Measurements from ENCODE around the gene UBAC1. TPM values are rescaled to one million over a fixed set of nuclear protein-coding genes. Genes with fewer than 3 reads are reported as not detected.
"Not testable (repeated sequence)": the region's sequence is repeated elsewhere in the genome, so short reads cannot be mapped to it uniquely, and the experiment has no call there.

UBAC1 gene
- total RNA-seq, 2 experiments from 2014 or later = 16.4 to 19.6 TPM

GRCh38 chr9:135969064-135969683, 8.0 kb upstream of the UBAC1 start:
- CTCF ChIA-PET = no interaction called here
- H3K4me3 ChIP-seq (ENCODE audit: low read length) = no peak overlapping the region

GRCh38 chr9:135968601-135969000, 7.4 kb upstream of the UBAC1 start:
- H3K9me3 ChIP-seq (ENCODE audit: control insufficient read depth in 1 of 2, insufficient read depth in 1 of 2, low read length in 2 of 2) = no peaks in the 10 kb centered on the region
- Mint-ChIP-seq H3K27me3 (peaks cover 4% of the 10 kb centered on the region), H3K9me3 (no peaks in the 10 kb centered on the region), H3K36me3 (ENCODE audit: low read depth) (no peaks in the 10 kb centered on the region), H3K4me3 (no peak overlapping the region), H3K27ac (no peak overlapping the region), H3K4me1 (ENCODE audit: low read depth) (peaks cover 8% of the 10 kb centered on the region)
- no peak for TF ChIP-seq CTCF (IDR thresholded peaks at IDR 0.05)
- ChIA-PET CTCF (interaction anchor here (1.1 to 1.8 kb wide), 3 partner anchors 10 to 121 kb away, joined by 3 to 6 read pairs (median 5); no protein-coding TSS in a partner anchor), POLR2A (interaction anchor here (0.5 kb wide), 1 partner anchor 21 kb away, joined by 3 read pairs; no protein-coding TSS in a partner anchor)
- no peak overlapping the region for H3K27ac ChIP-seq (ENCODE audit: low read depth in 1 of 2, low read length in 2 of 2)
- peaks cover 24% of the 10 kb centered on the region for H3K4me1 ChIP-seq (ENCODE audit: insufficient read depth, low read length)
- H3K36me3 ChIP-seq (ENCODE audit: insufficient read depth, low read length) = no peaks in the 10 kb centered on the region
- H3K4me3 ChIP-seq (ENCODE audit: low read length) = no peak overlapping the region
- H3K27me3 ChIP-seq (ENCODE audit: control insufficient read depth in 1 of 2, insufficient read depth in 2 of 2, low read length in 2 of 2) = peaks cover 0 to 2% of the 10 kb centered on the region in 2 experiments
- DNase-seq (no peak), ATAC-seq (ENCODE audit: poor library complexity) (no peak)
- intact Hi-C loops (cut with DNase I, micrococcal nuclease) = loop anchor here (5.0 to 10.0 kb wide), 5 partner anchors 276 to 1646 kb away; partner anchors contain the start of genes EHMT1 (in 1 of the 2), NELFB (in 1 of the 2), QSOX2 (in 1 of the 2) and SNAPC4 (in 1 of the 2)

More at GRCh38 chr9:135969064-135969683, 8.0 kb upstream of the UBAC1 start:
- POLR2A ChIA-PET = interaction anchor here (1.1 kb wide), 1 partner anchor 140 kb away, joined by 3 read pairs; no protein-coding TSS in a partner anchor
- Mint-ChIP-seq H3K27ac (no peak overlapping the region), H3K27me3 (peaks cover 4% of the 10 kb centered on the region), H3K9me3 (no peaks in the 10 kb centered on the region), H3K36me3 (ENCODE audit: low read depth) (no peaks in the 10 kb centered on the region), H3K4me3 (no peak overlapping the region), H3K4me1 (ENCODE audit: low read depth) (peaks cover 8% of the 10 kb centered on the region)
- no peak for TF ChIP-seq CTCF (IDR thresholded peaks at IDR 0.05)
- intact Hi-C loops (cut with DNase I, micrococcal nuclease) = loop anchor here (5.0 to 10.0 kb wide), 5 partner anchors 276 to 1646 kb away; partner anchors contain the start of genes EHMT1 (in 1 of the 2), NELFB (in 1 of the 2), QSOX2 (in 1 of the 2) and SNAPC4 (in 1 of the 2)
- no peak overlapping the region for H3K27ac ChIP-seq (ENCODE audit: low read depth in 1 of 2, low read length in 2 of 2)
- ATAC-seq (ENCODE audit: poor library complexity) (no peak), DNase-seq (peak in 2 of 14 experiments; percentile 44 to 50)
- H3K36me3 ChIP-seq (ENCODE audit: insufficient read depth, low read length) = no peaks in the 10 kb centered on the region
- H3K9me3 ChIP-seq (ENCODE audit: control insufficient read depth in 1 of 2, insufficient read depth in 1 of 2, low read length in 2 of 2) = no peaks in the 10 kb centered on the region
- H3K27me3 ChIP-seq (ENCODE audit: control insufficient read depth in 1 of 2, insufficient read depth in 2 of 2, low read length in 2 of 2) = peaks cover 0 to 2% of the 10 kb centered on the region in 2 experiments
- peaks cover 25% of the 10 kb centered on the region for H3K4me1 ChIP-seq (ENCODE audit: insufficient read depth, low read length)

GRCh38 chr9:135968083-135968476, 6.9 kb upstream of the UBAC1 start:
- Mint-ChIP-seq H3K27ac (peak overlapping the region; percentile 11), H3K9me3 (no peaks in the 10 kb centered on the region), H3K4me3 (peak overlapping the region; percentile 43), H3K36me3 (ENCODE audit: low read depth) (no peaks in the 10 kb centered on the region), H3K4me1 (ENCODE audit: low read depth) (peaks cover 8% of the 10 kb centered on the region), H3K27me3 (peaks cover 4% of the 10 kb centered on the region)
- ATAC-seq (ENCODE audit: poor library complexity) (no peak), DNase-seq (no peak)
- Histone ChIP-seq H3K4me3 (ENCODE audit: low read length) (no peak overlapping the region), H3K27me3 (ENCODE audit: control insufficient read depth in 1 of 2, insufficient read depth in 2 of 2, low read length in 2 of 2) (peaks cover 0 to 2% of the 10 kb centered on the region in 2 experiments), H3K36me3 (ENCODE audit: insufficient read depth, low read length) (no peaks in the 10 kb centered on the region), H3K4me1 (ENCODE audit: insufficient read depth, low read length) (peaks cover 19% of the 10 kb centered on the region), H3K27ac (ENCODE audit: low read depth in 1 of 2, low read length in 2 of 2) (no peak overlapping the region), H3K9me3 (ENCODE audit: control insufficient read depth in 1 of 2, insufficient read depth in 1 of 2, low read length in 2 of 2) (no peaks in the 10 kb centered on the region)
- intact Hi-C loops (cut with DNase I, micrococcal nuclease) = loop anchor here (5.0 to 10.0 kb wide), 5 partner anchors 277 to 1647 kb away; partner anchors contain the start of genes EHMT1 (in 1 of the 2), NELFB (in 1 of the 2), QSOX2 (in 1 of the 2) and SNAPC4 (in 1 of the 2)
- POLR2A ChIA-PET = interaction anchor here (0.5 to 1.3 kb wide), 2 partner anchors 22 to 154 kb away, joined by 3 read pairs; no protein-coding TSS in a partner anchor
- CTCF ChIA-PET = interaction anchor here (0.7 to 1.8 kb wide), 8 partner anchors 11 to 302 kb away, joined by 3 to 15 read pairs (median 4); partner anchors contain the start of gene CAMSAP1
- no peak for TF ChIP-seq CTCF (IDR thresholded peaks at IDR 0.05)

- not testable (repeated sequence) for H3K9me3 Mint-ChIP-seq; H3K27ac Mint-ChIP-seq; ATAC-seq (ENCODE audit: poor library complexity); H3K4me3 ChIP-seq (ENCODE audit: low read length); H3K4me3 Mint-ChIP-seq; H3K27ac ChIP-seq (ENCODE audit: low read depth in 1 of 2, low read length in 2 of 2); DNase-seq; H3K9me3 ChIP-seq (ENCODE audit: control insufficient read depth in 1 of 2, insufficient read depth in 1 of 2, low read length in 2 of 2); H3K36me3 ChIP-seq (ENCODE audit: insufficient read depth, low read length); H3K27me3 ChIP-seq (ENCODE audit: control insufficient read depth in 1 of 2, insufficient read depth in 2 of 2, low read length in 2 of 2); H3K27me3 Mint-ChIP-seq; H3K36me3 Mint-ChIP-seq (ENCODE audit: low read depth)
- POLR2A ChIA-PET = interaction anchor here (1.3 kb wide), 1 partner anchor 155 kb away, joined by 3 read pairs; no protein-coding TSS in a partner anchor
- peaks cover 22% of the 10 kb centered on the region for H3K4me1 ChIP-seq (ENCODE audit: insufficient read depth, low read length)
- H3K4me1 Mint-ChIP-seq (ENCODE audit: low read depth) = peaks cover 18% of the 10 kb centered on the region
- intact Hi-C loops (cut with DNase I, micrococcal nuclease) = loop anchor here (1.0 to 10.0 kb wide), 6 partner anchors 156 to 1648 kb away; partner anchors contain the start of genes EHMT1 (in 1 of the 2), NELFB (in 1 of the 2), QSOX2 (in 1 of the 2) and SNAPC4 (in 1 of the 2)
- CTCF ChIA-PET = interaction anchor here (0.9 to 1.8 kb wide), 5 partner anchors 11 to 303 kb away, joined by 3 to 15 read pairs (median 5); no protein-coding TSS in a partner anchor
Measured at GRCh38 chr9:135966916-135967260, 5.7 kb upstream of the UBAC1 start.
